Measurements from ENCODE around the gene DNMT3B. TPM values are rescaled to one million over a fixed set of nuclear protein-coding genes. Genes with fewer than 3 reads are reported as not detected.
"Not testable (repeated sequence)": the region's sequence is repeated elsewhere in the genome, so short reads cannot be mapped to it uniquely, and the experiment has no call there.

Gene DNMT3B
- polyA plus RNA-seq, 4 donors, result 0.45 to 2.3 (median 1.1) TPM; not detected in 1

DNA sequence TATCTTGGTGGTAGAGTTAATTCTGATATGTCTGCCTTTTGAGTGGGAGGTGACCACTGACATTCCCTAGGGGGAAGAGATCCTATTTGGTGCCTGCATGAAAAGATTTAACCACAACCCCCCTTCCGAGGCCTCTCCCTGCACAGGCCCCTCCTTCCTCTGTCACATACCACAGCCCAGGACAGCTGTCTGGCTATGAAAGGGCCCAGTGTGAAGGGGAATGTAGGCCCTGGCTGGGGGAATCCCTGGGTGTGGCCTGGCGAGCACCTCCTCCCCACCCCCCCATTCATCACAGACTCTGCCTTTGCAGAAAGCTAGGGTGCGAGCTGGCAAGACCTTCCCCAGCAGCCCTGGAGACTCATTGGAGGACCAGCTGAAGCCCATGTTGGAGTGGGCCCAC lies 30.1 kb downstream of the DNMT3B start:
- FAIRE-seq (no peak), DNase-seq (peak in 1 of 2 donors; percentile 16)
- no peaks in the 10 kb centered on the region for H3K27me3 ChIP-seq (ENCODE audit: control insufficient read depth in 3 of 3, insufficient read depth in 3 of 3, low read length in 3 of 3)
- 63 to 84% (median 75%) methylated on average over 3 of the region's 3 CpGs for WGBS, 3 donors
- peaks cover 0 to 20% (median 2%) of the 10 kb centered on the region in 3 donors for H3K36me3 ChIP-seq (ENCODE audit: control insufficient read depth in 3 of 3, insufficient read depth in 2 of 3, low read depth in 1 of 3, low read length in 3 of 3)
- no peak overlapping the region for H3K4me3 ChIP-seq (ENCODE audit: low read depth in 1 of 3, low read length in 3 of 3)
- no peak overlapping the region for H3K27ac ChIP-seq (ENCODE audit: low read depth in 1 of 3, low read length in 2 of 3)
- H3K4me1 ChIP-seq (ENCODE audit: control insufficient read depth in 3 of 3, insufficient read depth in 2 of 3, low read depth in 1 of 3, low read length in 2 of 3), result no peaks in the 10 kb centered on the region
- H3K9me3 ChIP-seq (ENCODE audit: control insufficient read depth in 2 of 2, insufficient read depth in 1 of 2, low read depth in 1 of 2, low read length in 1 of 2), result no peaks in the 10 kb centered on the region

DNA sequence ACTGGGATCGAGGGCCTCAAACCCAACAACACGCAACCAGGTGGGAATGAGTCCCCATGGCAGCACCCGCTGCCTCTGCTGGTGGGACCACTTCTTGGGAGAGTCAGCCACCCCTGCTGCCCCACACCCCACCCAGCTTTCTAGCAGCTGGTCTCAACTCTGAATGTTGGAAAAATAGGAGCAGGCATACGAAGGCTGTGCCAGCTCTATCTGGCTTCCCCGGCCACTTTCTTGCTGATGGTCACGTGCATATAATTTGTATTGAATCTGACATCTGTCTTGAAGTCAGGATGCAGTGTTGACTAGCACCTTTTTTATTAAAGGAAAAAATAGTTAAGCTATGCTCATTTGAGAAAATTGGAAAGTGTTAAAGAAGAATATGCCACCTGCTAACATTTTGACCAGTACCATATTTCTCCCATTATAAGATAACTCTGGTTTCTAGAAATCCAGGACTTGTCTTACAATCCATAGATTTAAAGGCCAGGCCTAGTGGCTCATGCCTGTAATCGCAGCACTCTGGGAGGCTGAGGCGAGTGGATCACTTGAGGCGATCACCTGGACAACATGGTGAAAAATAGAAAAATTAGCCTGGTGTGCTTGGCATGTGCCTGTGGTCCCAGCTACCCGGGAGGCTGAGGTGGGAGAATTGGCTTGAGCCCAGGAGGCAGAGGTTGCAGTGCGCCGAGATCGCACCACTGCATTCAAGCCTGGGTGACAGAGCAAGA lies 30.7 kb downstream of the DNMT3B start:
- no peaks in the 10 kb centered on the region for H3K27me3 ChIP-seq (ENCODE audit: control insufficient read depth in 3 of 3, insufficient read depth in 3 of 3, low read length in 3 of 3)
- no peak for DNase-seq
- H3K4me1 ChIP-seq (ENCODE audit: control insufficient read depth in 3 of 3, insufficient read depth in 2 of 3, low read depth in 1 of 3, low read length in 2 of 3), result no peaks in the 10 kb centered on the region
- no peak overlapping the region for H3K27ac ChIP-seq (ENCODE audit: low read depth in 1 of 3, low read length in 2 of 3)
- H3K4me3 ChIP-seq (ENCODE audit: low read depth in 1 of 3, low read length in 3 of 3), result no peak overlapping the region
- peaks cover 0 to 20% (median 2%) of the 10 kb centered on the region in 3 donors for H3K36me3 ChIP-seq (ENCODE audit: control insufficient read depth in 3 of 3, insufficient read depth in 2 of 3, low read depth in 1 of 3, low read length in 3 of 3)
- H3K9me3 ChIP-seq (ENCODE audit: control insufficient read depth in 2 of 2, insufficient read depth in 1 of 2, low read depth in 1 of 2, low read length in 1 of 2), result no peaks in the 10 kb centered on the region
- 81 to 89% (median 88%) methylated on average over 13 of the region's 13 CpGs for WGBS, 3 donors
- no peak for FAIRE-seq

DNA sequence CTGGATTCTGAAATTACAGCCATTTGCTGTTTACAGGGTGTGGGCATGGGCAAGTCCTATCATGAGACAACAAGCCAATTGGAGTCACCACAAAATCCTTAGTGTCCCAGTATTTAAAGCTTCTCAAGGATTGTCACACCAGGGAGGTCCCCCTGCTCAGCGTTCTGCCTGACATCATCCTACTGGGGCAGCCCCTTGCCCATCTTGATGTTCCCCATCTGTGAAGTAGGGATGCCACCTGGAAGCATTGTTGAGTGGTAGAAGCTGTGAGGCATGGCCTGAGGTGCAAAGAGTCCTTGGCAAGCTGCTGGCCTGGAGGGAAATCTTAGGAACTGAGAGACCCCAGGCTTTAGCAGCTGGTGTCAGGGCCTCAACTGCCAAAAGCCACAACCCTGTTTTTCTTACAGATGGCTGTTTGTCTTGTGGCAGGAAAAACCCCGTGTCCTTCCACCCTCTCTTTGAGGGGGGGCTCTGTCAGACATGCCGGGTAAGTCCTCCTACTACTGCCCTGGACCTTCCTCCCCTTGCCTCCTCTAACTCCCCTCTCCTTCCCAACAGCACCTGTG lies 34.3 kb downstream of the DNMT3B start:
- FAIRE-seq, result no peak
- Histone ChIP-seq H3K4me1 (ENCODE audit: control insufficient read depth in 3 of 3, insufficient read depth in 2 of 3, low read depth in 1 of 3, low read length in 2 of 3) (no peaks in the 10 kb centered on the region), H3K9me3 (ENCODE audit: control insufficient read depth in 2 of 2, insufficient read depth in 1 of 2, low read depth in 1 of 2, low read length in 1 of 2) (no peaks in the 10 kb centered on the region), H3K27ac (ENCODE audit: low read depth in 1 of 3, low read length in 2 of 3) (no peak overlapping the region), H3K36me3 (ENCODE audit: control insufficient read depth in 3 of 3, insufficient read depth in 2 of 3, low read depth in 1 of 3, low read length in 3 of 3) (peaks cover 0 to 29% (median 2%) of the 10 kb centered on the region in 3 donors), H3K4me3 (ENCODE audit: low read depth in 1 of 3, low read length in 3 of 3) (no peak overlapping the region), H3K27me3 (ENCODE audit: control insufficient read depth in 3 of 3, insufficient read depth in 3 of 3, low read length in 3 of 3) (no peaks in the 10 kb centered on the region)
- DNase-seq, result no peak
- WGBS, 3 donors, result 57 to 75% (median 70%) methylated on average over 3 of the region's 3 CpGs

DNA sequence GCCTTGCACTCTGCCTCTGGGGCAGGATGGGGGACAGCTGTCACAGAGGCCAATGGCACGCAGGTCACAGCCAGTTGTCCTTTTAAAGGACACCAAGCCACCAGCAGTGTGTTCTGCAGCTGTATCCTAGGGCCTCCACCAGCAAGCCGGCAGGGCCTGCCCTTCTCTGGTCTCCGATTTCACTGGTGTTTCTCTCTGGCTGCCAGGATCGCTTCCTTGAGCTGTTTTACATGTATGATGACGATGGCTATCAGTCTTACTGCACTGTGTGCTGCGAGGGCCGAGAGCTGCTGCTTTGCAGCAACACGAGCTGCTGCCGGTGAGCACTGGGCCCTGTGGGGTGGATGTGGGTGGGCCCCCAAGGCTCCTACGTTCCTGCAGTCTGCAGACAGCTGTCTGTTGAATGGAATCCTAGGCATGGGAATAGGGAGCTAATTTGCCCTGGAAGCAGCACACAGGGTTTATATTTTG lies 34.8 kb downstream of the DNMT3B start:
- 75 to 87% (median 84%) methylated on average over 10 of the region's 10 CpGs for WGBS, 3 donors
- Histone ChIP-seq H3K4me3 (ENCODE audit: low read depth in 1 of 3, low read length in 3 of 3) (no peak overlapping the region), H3K36me3 (ENCODE audit: control insufficient read depth in 3 of 3, insufficient read depth in 2 of 3, low read depth in 1 of 3, low read length in 3 of 3) (peaks cover 0 to 29% (median 2%) of the 10 kb centered on the region in 3 donors), H3K4me1 (ENCODE audit: control insufficient read depth in 3 of 3, insufficient read depth in 2 of 3, low read depth in 1 of 3, low read length in 2 of 3) (no peaks in the 10 kb centered on the region), H3K27me3 (ENCODE audit: control insufficient read depth in 3 of 3, insufficient read depth in 3 of 3, low read length in 3 of 3) (no peaks in the 10 kb centered on the region), H3K27ac (ENCODE audit: low read depth in 1 of 3, low read length in 2 of 3) (no peak overlapping the region), H3K9me3 (ENCODE audit: control insufficient read depth in 2 of 2, insufficient read depth in 1 of 2, low read depth in 1 of 2, low read length in 1 of 2) (no peaks in the 10 kb centered on the region)
- no peak for DNase-seq
- no peak for FAIRE-seq

DNA sequence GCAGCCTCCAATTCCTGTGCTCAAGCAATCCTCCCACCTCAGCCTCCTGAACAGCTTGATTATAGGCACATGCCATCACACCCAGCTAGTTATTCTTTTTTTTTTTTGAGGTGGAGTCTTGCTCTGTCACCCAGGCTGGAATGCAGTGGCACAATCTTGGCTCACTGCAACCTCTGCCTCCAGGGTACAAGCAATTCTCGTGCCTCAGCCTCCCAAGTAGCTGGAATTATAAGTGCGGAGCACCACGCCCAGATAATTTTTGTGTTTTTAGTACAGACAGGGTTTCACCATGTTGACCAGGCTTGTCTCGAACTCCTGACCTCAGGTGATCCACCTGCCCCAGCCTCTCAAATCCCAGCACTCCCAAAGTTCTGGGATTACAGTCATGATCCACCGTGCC lies 35.4 kb downstream of the DNMT3B start:
- not testable (repeated sequence) for H3K9me3 ChIP-seq (ENCODE audit: control insufficient read depth in 2 of 2, insufficient read depth in 1 of 2, low read depth in 1 of 2, low read length in 1 of 2); H3K4me1 ChIP-seq (ENCODE audit: control insufficient read depth in 3 of 3, insufficient read depth in 2 of 3, low read depth in 1 of 3, low read length in 2 of 3); H3K27ac ChIP-seq (ENCODE audit: low read depth in 1 of 3, low read length in 2 of 3); FAIRE-seq; H3K27me3 ChIP-seq (ENCODE audit: control insufficient read depth in 3 of 3, insufficient read depth in 3 of 3, low read length in 3 of 3); DNase-seq; H3K4me3 ChIP-seq (ENCODE audit: low read depth in 1 of 3, low read length in 3 of 3)
- peaks cover 0 to 28% (median 2%) of the 10 kb centered on the region in 3 donors for H3K36me3 ChIP-seq (ENCODE audit: control insufficient read depth in 3 of 3, insufficient read depth in 2 of 3, low read depth in 1 of 3, low read length in 3 of 3)
- 94 to 95% (median 94%) methylated on average over 5 of the region's 5 CpGs for WGBS, 3 donors

DNA sequence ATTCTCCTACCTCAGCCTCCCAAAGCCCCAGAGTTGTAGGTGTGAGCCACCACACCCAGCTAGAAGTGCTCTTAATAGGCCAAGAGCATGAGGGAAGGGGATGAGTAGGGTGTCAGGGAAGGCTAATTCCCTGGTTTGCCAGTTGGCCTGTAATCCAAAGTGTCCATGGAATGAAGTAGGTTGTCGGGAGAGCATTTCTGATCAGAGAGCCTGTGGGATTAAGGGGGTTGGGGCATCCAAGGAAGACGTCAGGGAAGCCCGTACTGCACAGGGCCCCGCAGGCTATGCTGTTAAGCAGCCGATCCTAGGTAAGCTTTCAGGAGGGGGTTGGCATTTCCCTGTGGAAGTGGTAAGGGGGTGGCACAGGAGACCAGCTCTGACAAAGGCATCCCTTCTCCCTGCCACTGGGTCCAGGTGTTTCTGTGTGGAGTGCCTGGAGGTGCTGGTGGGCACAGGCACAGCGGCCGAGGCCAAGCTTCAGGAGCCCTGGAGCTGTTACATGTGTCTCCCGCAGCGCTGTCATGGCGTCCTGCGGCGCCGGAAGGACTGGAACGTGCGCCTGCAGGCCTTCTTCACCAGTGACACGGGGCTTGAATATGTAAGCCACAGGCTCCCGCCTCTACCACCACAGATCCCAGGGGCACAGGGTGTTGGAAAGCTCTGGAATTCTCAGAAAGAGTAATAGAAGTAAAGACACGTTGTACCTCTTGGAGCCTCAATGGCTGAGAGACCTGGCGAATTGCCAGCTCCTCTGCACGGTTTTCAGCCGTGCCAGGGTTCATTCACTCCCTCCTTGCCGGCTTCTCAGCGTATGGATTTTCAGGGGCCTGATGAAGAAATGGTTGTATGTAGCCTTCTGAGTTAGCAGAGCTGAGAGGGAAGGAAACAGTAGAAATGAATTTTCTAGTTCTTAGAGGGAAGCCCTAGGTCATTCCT lies 36.1 kb downstream of the DNMT3B start:
- H3K4me3 ChIP-seq (ENCODE audit: low read depth in 1 of 3, low read length in 3 of 3), result no peak overlapping the region
- peaks cover 0 to 32% (median 0%) of the 10 kb centered on the region in 3 donors for H3K36me3 ChIP-seq (ENCODE audit: control insufficient read depth in 3 of 3, insufficient read depth in 2 of 3, low read depth in 1 of 3, low read length in 3 of 3)
- no peak for DNase-seq
- no peaks in the 10 kb centered on the region for H3K4me1 ChIP-seq (ENCODE audit: control insufficient read depth in 3 of 3, insufficient read depth in 2 of 3, low read depth in 1 of 3, low read length in 2 of 3)
- WGBS, 3 donors, result 84 to 85% (median 85%) methylated on average over 23 of the region's 23 CpGs
- no peak for FAIRE-seq
- no peaks in the 10 kb centered on the region for H3K27me3 ChIP-seq (ENCODE audit: control insufficient read depth in 3 of 3, insufficient read depth in 3 of 3, low read length in 3 of 3)
- H3K9me3 ChIP-seq (ENCODE audit: control insufficient read depth in 2 of 2, insufficient read depth in 1 of 2, low read depth in 1 of 2, low read length in 1 of 2), result no peaks in the 10 kb centered on the region
- H3K27ac ChIP-seq (ENCODE audit: low read depth in 1 of 3, low read length in 2 of 3), result no peak overlapping the region

DNA sequence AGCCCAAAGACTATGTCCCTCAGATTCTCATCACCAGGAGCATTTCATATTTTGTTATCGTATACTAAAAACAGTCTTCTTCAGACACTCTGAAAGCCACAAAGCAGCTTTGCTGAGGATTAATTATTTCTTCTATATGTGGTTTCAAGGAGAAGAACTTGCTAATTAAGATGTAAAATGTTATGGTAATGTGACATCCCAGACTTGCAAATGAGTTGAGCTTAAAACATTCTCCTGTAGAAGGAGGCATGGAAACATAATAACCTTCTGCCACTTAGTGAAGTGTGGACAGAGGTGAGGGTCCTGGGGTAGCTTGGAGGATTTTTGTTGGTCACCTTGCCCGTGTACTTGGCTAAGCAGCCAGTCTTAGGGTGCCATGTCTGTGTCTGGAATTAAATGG lies 40.9 kb downstream of the DNMT3B start:
- H3K27ac ChIP-seq (ENCODE audit: low read depth in 1 of 3, low read length in 2 of 3), result no peak overlapping the region
- FAIRE-seq, result no peak
- 87 to 94% (median 91%) methylated on average over 2 of the region's 2 CpGs for WGBS, 3 donors

DNA sequence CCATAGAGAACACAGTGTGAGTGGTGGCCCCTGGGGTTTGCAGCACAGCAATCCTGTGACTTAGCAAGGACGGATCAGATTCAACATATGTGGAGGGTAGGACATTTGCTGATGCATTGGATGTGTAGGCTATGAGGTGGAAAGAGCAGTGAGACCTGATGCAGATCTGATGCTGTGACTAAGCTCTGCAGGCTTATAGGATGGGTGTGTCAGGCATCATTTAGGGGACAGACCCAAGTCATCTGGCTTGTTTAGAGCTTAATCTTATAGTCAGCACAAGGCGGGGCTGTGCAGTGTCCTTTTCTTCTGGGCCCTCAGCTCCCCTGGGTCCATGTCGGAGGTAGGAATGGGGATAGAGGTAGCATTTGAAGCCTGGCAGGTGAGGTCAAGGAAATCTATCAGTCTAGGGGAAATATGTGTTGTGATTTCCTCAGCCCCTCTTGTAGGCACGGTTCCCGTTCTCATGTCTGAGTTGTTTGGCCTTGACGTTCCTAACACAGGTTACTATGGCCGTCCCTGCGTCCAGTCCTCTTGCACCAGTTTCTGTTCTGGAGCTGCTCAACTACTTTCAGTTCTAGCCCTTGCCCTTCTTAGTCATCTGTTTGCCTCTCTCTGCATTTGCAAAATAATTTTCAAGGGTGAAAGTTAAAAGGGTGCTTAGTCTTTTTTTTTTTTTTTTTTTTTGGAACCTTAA lies 42.0 kb downstream of the DNMT3B start:
- 92 to 98% (median 95%) methylated on average over 8 of the region's 8 CpGs for WGBS, 3 donors
- Histone ChIP-seq H3K4me3 (ENCODE audit: low read depth in 1 of 3, low read length in 3 of 3) (no peak overlapping the region), H3K27ac (ENCODE audit: low read depth in 1 of 3, low read length in 2 of 3) (no peak overlapping the region), H3K36me3 (ENCODE audit: control insufficient read depth in 3 of 3, insufficient read depth in 2 of 3, low read depth in 1 of 3, low read length in 3 of 3) (peaks cover 0 to 21% (median 0%) of the 10 kb centered on the region in 3 donors), H3K9me3 (ENCODE audit: control insufficient read depth in 2 of 2, insufficient read depth in 1 of 2, low read depth in 1 of 2, low read length in 1 of 2) (no peaks in the 10 kb centered on the region), H3K4me1 (ENCODE audit: control insufficient read depth in 3 of 3, insufficient read depth in 2 of 3, low read depth in 1 of 3, low read length in 2 of 3) (no peaks in the 10 kb centered on the region), H3K27me3 (ENCODE audit: control insufficient read depth in 3 of 3, insufficient read depth in 3 of 3, low read length in 3 of 3) (no peaks in the 10 kb centered on the region)
- DNase-seq, result no peak
- no peak for FAIRE-seq

More for the DNA sequence above, 40.9 kb downstream of the DNMT3B start:
- Histone ChIP-seq H3K9me3 (ENCODE audit: control insufficient read depth in 2 of 2, insufficient read depth in 1 of 2, low read depth in 1 of 2, low read length in 1 of 2) (no peaks in the 10 kb centered on the region), H3K27me3 (ENCODE audit: control insufficient read depth in 3 of 3, insufficient read depth in 3 of 3, low read length in 3 of 3) (no peaks in the 10 kb centered on the region), H3K4me1 (ENCODE audit: control insufficient read depth in 3 of 3, insufficient read depth in 2 of 3, low read depth in 1 of 3, low read length in 2 of 3) (no peaks in the 10 kb centered on the region), H3K4me3 (ENCODE audit: low read depth in 1 of 3, low read length in 3 of 3) (no peak overlapping the region), H3K36me3 (ENCODE audit: control insufficient read depth in 3 of 3, insufficient read depth in 2 of 3, low read depth in 1 of 3, low read length in 3 of 3) (peaks cover 0 to 27% (median 0%) of the 10 kb centered on the region in 3 donors)
- no peak for DNase-seq

Measured in small intestine (tissue), 7 donors.